H9 (cell line): ENCODE results near the gene PTTG1. TPM values are rescaled to one million over a fixed set of nuclear protein-coding genes. Genes with fewer than 3 reads are reported as not detected.

Experiments
- DNase-seq: peaks from one replicate; pipeline ENCODE4 v3.0.0-alpha.2; 2017
- H2AFZ ChIP-seq: one replicate; pipeline ENCODE4 v1.6.1; 2013; ENCODE audit warnings: mild to moderate bottlenecking, low read length, control low read depth, moderate library complexity
- H2AK5ac ChIP-seq: 2 replicates; pipeline ENCODE4 v1.6.1; 2013; ENCODE audit warnings: low read length, control low read depth, mixed read lengths; ENCODE audit not compliant: insufficient read length
- H2BK120ac ChIP-seq: one replicate; pipeline ENCODE4 v1.6.1; 2013; ENCODE audit warnings: low read depth, mild to moderate bottlenecking, low read length, control low read depth, inconsistent platforms; ENCODE audit not compliant: poor library complexity, severe bottlenecking
- H2BK12ac ChIP-seq: 2 replicates; pipeline ENCODE4 v1.6.1; 2013; ENCODE audit warnings: low read length, control low read depth, mixed read lengths, low read depth; ENCODE audit not compliant: insufficient read length
- H2BK15ac ChIP-seq: 2 replicates; pipeline ENCODE4 v1.6.1; 2013; ENCODE audit warnings: low read depth, low read length, control low read depth
- H2BK20ac ChIP-seq: one replicate; pipeline ENCODE4 v1.6.1; 2013; ENCODE audit warnings: low read depth, mild to moderate bottlenecking, low read length, control low read depth, inconsistent platforms; ENCODE audit not compliant: poor library complexity, severe bottlenecking
- H2BK5ac ChIP-seq: 2 replicates; pipeline ENCODE4 v1.6.1; 2013; ENCODE audit warnings: low read length, control low read depth, mixed read lengths; ENCODE audit not compliant: insufficient read length
- H3K14ac ChIP-seq: 2 replicates; pipeline ENCODE4 v1.6.1; 2013; ENCODE audit warnings: low read length, control low read depth; ENCODE audit not compliant: insufficient read depth
- H3K18ac ChIP-seq: 2 replicates; pipeline ENCODE4 v1.6.1; 2013; ENCODE audit warnings: low read depth, mild to moderate bottlenecking, mixed read lengths, low read length, control low read depth; ENCODE audit not compliant: insufficient read length
- H3K23ac ChIP-seq: 2 replicates; pipeline ENCODE4 v1.6.1; 2013; ENCODE audit warnings: low read length, control low read depth, mixed read lengths, low read depth; ENCODE audit not compliant: insufficient read length
- H3K23me2 ChIP-seq: 2 replicates; pipeline ENCODE4 v1.6.1; 2013; ENCODE audit warnings: low read depth, mild to moderate bottlenecking, mixed read lengths, low read length, control low read depth; ENCODE audit not compliant: insufficient read length, poor library complexity, severe bottlenecking
- H3K27ac ChIP-seq: 2 replicates; pipeline ENCODE4 v1.5.1; 2013; ENCODE audit warnings: low read length, control low read depth, mixed read lengths, low read depth; ENCODE audit not compliant: insufficient read length
- H3K27me3 ChIP-seq: 2 replicates; pipeline ENCODE4 v1.6.1; 2013; ENCODE audit warnings: low read length, control low read depth, inconsistent platforms; ENCODE audit not compliant: insufficient read depth
- H3K4ac ChIP-seq: 2 replicates; pipeline ENCODE4 v1.6.1; 2013; ENCODE audit warnings: low read depth, mild to moderate bottlenecking, control low read depth, inconsistent platforms, low read length, moderate library complexity
- H3K4me1 ChIP-seq: 2 replicates; pipeline ENCODE4 v1.6.1; 2013; ENCODE audit warnings: low read length, control low read depth, inconsistent platforms; ENCODE audit not compliant: insufficient read depth
- H3K4me2 ChIP-seq: 2 replicates; pipeline ENCODE4 v1.6.1; 2013; ENCODE audit warnings: low read length, control low read depth, mixed read lengths; ENCODE audit not compliant: insufficient read length, insufficient read depth
- H3K56ac ChIP-seq: 2 replicates; pipeline ENCODE4 v1.6.1; 2013; ENCODE audit warnings: low read depth, mild to moderate bottlenecking, mixed read lengths, low read length, control low read depth; ENCODE audit not compliant: insufficient read length
- H3K79me1 ChIP-seq: 2 replicates; pipeline ENCODE4 v1.6.1; 2013; ENCODE audit warnings: low read depth, mild to moderate bottlenecking, moderate library complexity, low read length, control low read depth, inconsistent platforms; ENCODE audit not compliant: insufficient read depth, poor library complexity, severe bottlenecking
- H3K79me2 ChIP-seq: 2 replicates; pipeline ENCODE4 v1.6.1; 2013; ENCODE audit warnings: low read length, control low read depth, inconsistent platforms; ENCODE audit not compliant: insufficient read depth
- H3K9ac ChIP-seq: 2 replicates; pipeline ENCODE4 v1.6.1; 2013; ENCODE audit warnings: low read length, control low read depth, mixed read lengths; ENCODE audit not compliant: insufficient read length; ENCODE audit errors: extremely low read depth
- H3K9me3 ChIP-seq: one replicate; pipeline ENCODE4 v1.6.1; 2013; ENCODE audit warnings: low read depth, low read length, inconsistent platforms; ENCODE audit not compliant: control insufficient read depth
- H3T11ph ChIP-seq: one replicate; pipeline ENCODE4 v1.6.1; 2013; ENCODE audit warnings: mild to moderate bottlenecking, low read length, control low read depth, inconsistent platforms
- H4K20me1 ChIP-seq: one replicate; pipeline ENCODE4 v1.6.1; 2013; ENCODE audit not compliant: control insufficient read depth, insufficient read length, insufficient read depth
- H4K5ac ChIP-seq: 2 replicates; pipeline ENCODE4 v1.6.1; 2013; ENCODE audit warnings: low read depth, mild to moderate bottlenecking, mixed read lengths, low read length, control low read depth; ENCODE audit not compliant: insufficient read length
- H4K8ac ChIP-seq: replicated peaks from 2 replicates; pipeline ENCODE4 v1.6.1; 2013; ENCODE audit warnings: low read length, control low read depth, mixed read lengths, low read depth; ENCODE audit not compliant: insufficient read length
- H4K91ac ChIP-seq: 2 replicates; pipeline ENCODE4 v1.6.1; 2013; ENCODE audit warnings: low read depth, mild to moderate bottlenecking, moderate library complexity, mixed read lengths, low read length, control low read depth; ENCODE audit not compliant: insufficient read length
- H3K27ac Mint-ChIP-seq, 3 experiments: 2 replicates in 2 of 3; 3 replicates in 1 of 3; pipeline ENCODE4 v1.8.0; 2020 to 2021; ENCODE audit warnings: mixed read lengths in 3 of 3, mild to moderate bottlenecking in 1 of 3, moderate library complexity in 1 of 3
- H3K27me3 Mint-ChIP-seq: 2 replicates; pipeline ENCODE4 v1.8.0; 2021; ENCODE audit warnings: low read depth, mild to moderate bottlenecking, moderate library complexity, mixed read lengths
- H3K36me3 Mint-ChIP-seq, 3 experiments: 2 replicates in 2 of 3; 3 replicates in 1 of 3; pipeline ENCODE4 v1.8.0; 2020 to 2021; ENCODE audit warnings: low read depth in 3 of 3, mixed read lengths in 3 of 3; ENCODE audit not compliant: insufficient read depth in 1 of 3
- H3K4me1 Mint-ChIP-seq, 2 experiments: 2 replicates each; pipeline ENCODE4 v1.8.0; 2020; ENCODE audit warnings: mixed read lengths in 2 of 2
- H3K4me3 Mint-ChIP-seq, 2 experiments: 2 replicates in 1 of 2; 3 replicates in 1 of 2; pipeline ENCODE4 v1.8.0; 2020 to 2021; ENCODE audit warnings: mild to moderate bottlenecking in 2 of 2, mixed read lengths in 2 of 2, moderate library complexity in 1 of 2
- H3K9me3 Mint-ChIP-seq, 2 experiments: 2 replicates in 1 of 2; 3 replicates in 1 of 2; pipeline ENCODE4 v1.8.0; 2020; ENCODE audit warnings: mild to moderate bottlenecking in 2 of 2, mixed read lengths in 2 of 2, moderate library complexity in 1 of 2
- CTCF ChIP-seq: fragments of 200-600 bp; sonication (generic); conservative IDR thresholded peaks from 3 replicates; pipeline ENCODE4 v1.8.0; 2021; ENCODE audit warnings: antibody characterized with exemption, mild to moderate bottlenecking
- WGBS: extraction: QIAGEN DNeasy Blood & Tissue Kit; methylation state at CpG from one replicate; pipeline ENCODE4 v1.1.7; 2013; ENCODE audit warnings: missing lambda C conversion rate, low lambda C conversion rate, mixed read lengths; ENCODE audit not compliant: insufficient read length; ENCODE audit errors: extremely low coverage; 5-methylcytosine and 5-hydroxymethylcytosine counted together
- total RNA-seq: library from RNA; stranded (reverse); gene quantifications from 2 replicates; pipeline ENCODE4 v1.2.1, GENCODE V29; 2021

PTTG1 gene
- total RNA-seq, 1 experiment from 2014 or later, result 279 TPM

- Mint-ChIP-seq H3K36me3 (peaks cover 12 to 23% (median 15%) of the 10 kb centered on the region in 3 experiments; a peak in 6 of 7 replicates), H3K4me1 (peaks cover 6 to 7% of the 10 kb centered on the region in 2 experiments), H3K27ac (no peak overlapping the region), H3K9me3 (peaks cover 15 to 20% of the 10 kb centered on the region in 2 experiments), H3K4me3 (no peak overlapping the region), H3K27me3 (peaks cover 1% of the 10 kb centered on the region; the same call in 1 of the 2 replicates)
- DNase-seq, result no peak
- H3K27me3 ChIP-seq, result no peaks in the 10 kb centered on the region
- TF ChIP-seq CTCF, result no peak
- H2BK120ac ChIP-seq, result no peak overlapping the region
- H4K5ac ChIP-seq, result no peak overlapping the region
- H3K18ac ChIP-seq, result no peak overlapping the region
- H4K8ac ChIP-seq, result no peak overlapping the region
- H2BK15ac ChIP-seq, result no peak overlapping the region
- H2BK12ac ChIP-seq, result no peak overlapping the region
- no peaks in the 10 kb centered on the region for H3K4me1 ChIP-seq
- H3K4ac ChIP-seq, result no peak overlapping the region
- H3K79me1 ChIP-seq, result no peaks in the 10 kb centered on the region
- no peak overlapping the region for H3T11ph ChIP-seq
- no peaks in the 10 kb centered on the region for H3K79me2 ChIP-seq
- no peak overlapping the region for H3K4me2 ChIP-seq
- H2AK5ac ChIP-seq, result no peak overlapping the region
- no peaks in the 10 kb centered on the region for H3K9me3 ChIP-seq
- H3K27ac ChIP-seq, result no peak overlapping the region
- no peak overlapping the region for H2AFZ ChIP-seq
- no peak overlapping the region for H4K91ac ChIP-seq
- H2BK5ac ChIP-seq, result no peak overlapping the region
- WGBS, result no CpG with 5 or more reads among the region's 1 CpG
- no peak overlapping the region for H3K14ac ChIP-seq
- no peak overlapping the region for H2BK20ac ChIP-seq
- no peaks in the 10 kb centered on the region for H3K23me2 ChIP-seq
- H3K56ac ChIP-seq, result no peak overlapping the region
- no peak overlapping the region for H3K9ac ChIP-seq
- H3K23ac ChIP-seq, result no peak overlapping the region
- no peaks in the 10 kb centered on the region for H4K20me1 ChIP-seq
Measured at GRCh38 chr5:160384681-160385080, 37.0 kb upstream of the PTTG1 start.
